HL-60/S4 (cell line): ENCODE measurements around the gene KLHL29.

ENCODE experiments used
- in situ Hi-C: fragments of 300-500 bp; cut with MboI; formaldehyde crosslinking; loops from 2 replicates; pipeline ENCODE4 v1.14.3; 2022; ENCODE audit warnings: low sequenced_read_pairs

Gene KLHL29

DNA sequence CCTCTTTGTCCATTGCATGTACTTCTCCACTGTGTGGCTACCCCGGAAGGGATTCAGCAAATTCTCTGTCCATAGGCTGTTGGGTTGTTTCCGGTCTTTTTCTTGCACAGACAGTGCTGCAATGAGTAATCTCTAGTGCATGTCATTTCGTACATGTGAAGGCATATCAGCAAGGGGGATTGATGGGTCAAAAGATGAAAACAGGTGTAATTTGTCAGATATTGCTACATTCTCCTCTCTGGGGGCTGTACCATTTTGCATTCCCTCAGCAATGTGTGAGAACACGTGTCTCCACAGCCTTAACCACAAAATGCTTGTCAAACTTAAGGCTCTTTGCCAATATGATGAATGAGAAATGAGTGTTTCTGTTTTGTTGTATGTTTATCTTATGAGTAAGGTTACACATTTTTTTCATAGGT is 60.5 kb downstream of the KLHL29 start:
- in situ Hi-C loops, result no loop called here

- in situ Hi-C loops, result no loop called here
These were observed 61.9 kb downstream of the KLHL29 start for GRCh38 chr2:23446916-23447315.

DNA sequence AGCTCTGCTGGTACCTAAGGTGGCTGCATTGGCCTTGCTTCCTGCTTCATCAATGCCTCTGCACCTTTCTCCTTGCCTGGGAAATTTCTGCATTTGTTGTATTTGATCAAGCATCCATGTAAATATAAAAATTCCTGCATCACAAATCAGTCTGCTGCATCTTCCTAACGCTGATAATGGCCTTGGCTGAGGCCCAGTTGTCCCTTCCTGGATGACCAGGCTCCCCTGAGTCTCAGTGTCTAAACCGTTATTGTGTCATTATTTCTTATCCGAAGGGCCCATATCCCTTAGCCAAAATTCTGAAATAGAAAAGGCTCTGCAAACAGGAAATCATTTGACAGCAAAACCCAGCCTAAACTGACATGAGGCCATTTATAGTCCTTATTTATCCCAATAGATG is 62.4 kb downstream of the KLHL29 start:
- in situ Hi-C loops, result no loop called here

- in situ Hi-C loops, result no loop called here
These were observed 63.9 kb downstream of the KLHL29 start for GRCh38 chr2:23448906-23449305.

- in situ Hi-C loops, result no loop called here
These were observed 64.4 kb downstream of the KLHL29 start for GRCh38 chr2:23449413-23449812.

DNA sequence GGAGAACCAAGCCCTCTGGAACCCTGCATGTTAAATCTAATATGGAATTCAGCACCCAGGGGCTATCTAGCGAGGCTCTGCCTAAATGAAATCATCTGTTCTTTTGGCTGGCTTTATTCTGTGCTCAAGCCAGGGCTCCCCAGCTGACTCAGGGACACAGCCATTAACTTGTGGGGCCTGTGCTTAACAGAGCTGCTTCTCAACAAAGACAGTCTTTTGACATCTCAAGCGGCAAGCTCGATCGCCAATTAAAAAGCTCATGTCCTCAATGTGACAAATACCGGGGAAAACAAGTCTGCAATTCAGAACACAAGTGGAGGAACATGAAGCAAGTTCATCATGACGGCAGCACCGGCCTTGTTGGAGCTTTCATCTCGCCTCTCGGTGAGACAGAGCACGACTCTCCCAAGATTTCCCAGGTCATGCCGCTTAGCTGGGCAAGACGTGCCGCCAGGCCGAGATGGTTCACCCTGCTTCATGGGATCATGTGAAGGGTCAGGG is 64.9 kb downstream of the KLHL29 start:
- in situ Hi-C loops, result no loop called here

GRCh38 chr2:23452372-23452771 is 67.4 kb downstream of the KLHL29 start:
- in situ Hi-C loops, result no loop called here

GRCh38 chr2:23452853-23453420 is 68.0 kb downstream of the KLHL29 start:
- in situ Hi-C loops, result no loop called here

GRCh38 chr2:23453432-23453831 is 68.5 kb downstream of the KLHL29 start:
- in situ Hi-C loops, result no loop called here

DNA sequence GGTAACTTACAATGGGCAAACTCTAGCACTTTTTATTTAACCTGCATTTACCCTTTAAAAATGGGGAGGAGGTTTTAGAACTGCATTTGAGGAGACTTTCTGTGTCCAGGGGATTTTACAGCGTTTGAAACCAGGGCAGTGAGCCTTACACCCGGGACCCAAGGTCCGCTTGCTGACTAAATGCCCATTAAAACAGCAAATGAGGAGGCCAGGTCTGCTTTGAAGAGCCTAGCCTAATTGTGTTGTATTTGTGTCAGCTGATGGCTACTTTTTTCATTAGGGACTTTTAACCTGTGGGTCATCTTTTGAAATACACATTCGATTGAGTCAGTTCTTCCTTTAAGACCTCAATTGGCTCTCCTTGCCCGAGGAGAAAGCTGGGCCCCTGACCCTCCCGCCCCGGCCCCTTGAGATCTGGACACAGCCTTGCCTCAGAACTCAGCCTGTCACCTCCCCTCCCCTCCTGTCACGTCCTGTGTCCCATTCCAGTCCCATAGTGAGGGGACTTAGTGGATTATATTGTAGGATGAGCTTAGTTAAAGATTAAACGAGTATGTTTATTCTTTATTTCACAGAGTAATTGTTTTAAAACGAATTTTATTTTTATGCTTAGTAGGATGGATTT is 69.0 kb downstream of the KLHL29 start:
- in situ Hi-C loops, result no loop called here

- in situ Hi-C loops, result no loop called here
These were observed 69.6 kb downstream of the KLHL29 start for GRCh38 chr2:23454501-23455120.

DNA sequence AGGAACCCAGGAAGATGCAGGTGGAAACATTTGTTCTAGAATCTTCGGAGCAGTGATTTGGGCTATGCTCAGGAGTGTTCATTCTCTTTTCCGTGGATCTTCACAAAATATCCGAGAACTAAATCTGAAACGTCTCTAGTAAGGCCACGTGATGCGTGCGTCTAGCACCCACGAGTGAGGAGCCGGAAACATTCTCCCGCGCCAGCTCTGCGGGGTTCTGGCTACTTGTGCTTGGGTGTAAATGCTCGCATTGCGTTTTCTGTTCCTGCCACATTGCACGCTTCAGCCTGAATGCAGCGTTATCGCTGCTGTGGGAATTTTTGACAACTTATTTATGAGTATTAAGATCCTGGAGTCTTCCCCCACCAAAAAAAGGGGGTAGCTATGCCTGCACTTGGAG is 71.4 kb downstream of the KLHL29 start:
- in situ Hi-C loops, result no loop called here

GRCh38 chr2:23456881-23457760 is 72.1 kb downstream of the KLHL29 start:
- in situ Hi-C loops, result no loop called here

DNA sequence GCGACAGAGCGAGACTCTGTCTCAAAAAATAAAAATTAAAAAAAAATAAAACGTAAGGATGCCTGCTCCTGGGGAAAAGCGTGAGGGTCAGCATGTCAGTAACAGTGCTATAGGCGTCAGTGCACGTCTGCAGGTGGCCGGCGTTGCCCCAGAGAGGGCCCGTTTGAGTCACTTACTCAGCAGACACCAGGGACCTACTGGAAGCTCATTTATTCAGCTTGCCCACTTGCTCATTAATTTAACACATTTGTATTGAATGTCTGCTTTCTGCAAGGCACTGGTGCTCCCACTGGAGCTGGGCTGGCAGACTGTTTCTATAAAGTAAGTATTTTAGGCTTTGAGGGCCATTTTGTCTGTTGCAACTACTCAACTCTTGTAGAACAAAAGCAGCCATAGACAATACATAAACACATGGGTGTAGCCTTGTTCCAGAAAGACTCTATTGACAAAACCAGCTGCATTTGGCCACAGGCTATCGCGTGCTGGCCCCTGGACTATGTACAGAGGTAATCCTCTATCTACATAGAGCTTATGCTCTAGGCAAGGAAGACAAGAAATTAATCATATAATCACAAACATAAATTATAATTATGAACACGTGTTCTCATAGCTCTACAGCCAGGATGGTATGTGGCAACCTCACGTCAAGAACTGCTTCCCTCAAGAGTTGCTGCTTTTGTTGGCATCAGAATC is 73.2 kb downstream of the KLHL29 start:
- in situ Hi-C loops, result no loop called here

GRCh38 chr2:23459032-23459431 is 74.1 kb downstream of the KLHL29 start:
- in situ Hi-C loops, result no loop called here

- in situ Hi-C loops, result no loop called here
These were observed 75.2 kb downstream of the KLHL29 start for GRCh38 chr2:23460228-23460627.

GRCh38 chr2:23460993-23461392 is 76.0 kb downstream of the KLHL29 start:
- in situ Hi-C loops, result no loop called here

DNA sequence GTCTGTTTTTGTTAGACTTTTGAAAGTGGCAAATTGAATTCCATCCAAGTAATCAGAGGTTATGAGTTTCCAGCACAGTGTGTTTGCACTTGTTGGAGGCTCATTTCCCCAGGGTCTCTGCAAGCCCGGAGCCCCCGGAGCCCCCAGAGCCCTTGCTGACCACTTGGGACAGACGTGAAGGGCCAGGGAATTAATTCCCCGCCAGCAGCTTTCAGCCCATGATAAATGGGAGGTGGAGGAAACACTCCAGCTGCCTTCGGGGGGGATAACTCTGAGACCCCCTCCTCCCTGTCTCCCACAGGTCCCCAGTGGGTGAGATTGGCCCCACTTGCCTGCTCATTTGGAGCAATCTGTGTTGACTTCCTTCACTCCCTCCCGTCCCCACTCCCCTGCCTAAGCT is 79.2 kb downstream of the KLHL29 start:
- in situ Hi-C loops, result no loop called here

- in situ Hi-C loops, result no loop called here
These were observed 80.0 kb downstream of the KLHL29 start for GRCh38 chr2:23464905-23465537.

GRCh38 chr2:23465936-23466335 is 81.0 kb downstream of the KLHL29 start:
- in situ Hi-C loops, result no loop called here
